ENCODE measurements around the gene EDN1. TPM values are rescaled to one million over a fixed set of nuclear protein-coding genes. Genes with fewer than 3 reads are reported as not detected.

Gene EDN1
- 0.33 and 0.87 TPM in 2 replicates for total RNA-seq

GRCh38 chr6:12289933-12290820 lies at the start of gene EDN1:
Gene EDN1, plus strand, starts transcription at chr6:12290361. Its CDS starts 269 bp downstream, at chr6:12290630.

Data from smooth muscle cell of trachea (primary cell).